Measurements from ENCODE around the gene CBLB.

Gene CBLB

DNA sequence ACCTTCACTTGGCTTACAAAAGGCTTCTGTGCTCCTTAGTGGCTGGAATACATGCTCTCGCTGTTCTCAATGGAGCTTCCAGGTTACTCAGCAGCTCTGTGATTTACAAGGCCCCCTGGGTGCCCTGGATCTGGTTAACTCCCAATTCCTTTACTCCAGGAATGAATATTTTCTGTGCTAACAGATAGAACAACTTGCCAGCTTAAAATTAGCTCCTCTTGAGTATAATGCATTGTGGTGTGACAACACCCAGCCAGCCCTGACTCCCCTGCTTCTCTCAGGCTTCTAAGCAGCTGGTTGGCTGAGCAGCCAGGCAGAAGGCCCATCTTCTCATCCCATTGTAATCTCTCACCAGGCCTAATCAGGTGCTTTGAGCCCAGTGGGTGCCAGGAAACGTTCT, 255.7 kb downstream of the CBLB start:
- no peak overlapping the region for H3K9ac ChIP-seq (ENCODE audit: low read depth, low read length)
- no peak for ATAC-seq (ENCODE audit: insufficient read depth, low read depth)
- no peaks in the 10 kb centered on the region for H3K4me1 ChIP-seq (ENCODE audit: insufficient read depth, low read length)
- DNase-seq = no peak
- no peak overlapping the region for H3K4me3 ChIP-seq (ENCODE audit: low read depth in 1 of 2, low read length in 2 of 2)
- no peak overlapping the region for H2AFZ ChIP-seq (ENCODE audit: low read depth, low read length)
- H3K36me3 ChIP-seq (ENCODE audit: insufficient read depth, low read length) = no peaks in the 10 kb centered on the region
- no peaks in the 10 kb centered on the region for H4K20me1 ChIP-seq (ENCODE audit: insufficient read depth, low read length)
- no peak overlapping the region for H3K4me2 ChIP-seq (ENCODE audit: insufficient read depth, low read length)
- H3K27ac ChIP-seq (ENCODE audit: low read length) = no peak overlapping the region
- TF ChIP-seq, protein P1, sequence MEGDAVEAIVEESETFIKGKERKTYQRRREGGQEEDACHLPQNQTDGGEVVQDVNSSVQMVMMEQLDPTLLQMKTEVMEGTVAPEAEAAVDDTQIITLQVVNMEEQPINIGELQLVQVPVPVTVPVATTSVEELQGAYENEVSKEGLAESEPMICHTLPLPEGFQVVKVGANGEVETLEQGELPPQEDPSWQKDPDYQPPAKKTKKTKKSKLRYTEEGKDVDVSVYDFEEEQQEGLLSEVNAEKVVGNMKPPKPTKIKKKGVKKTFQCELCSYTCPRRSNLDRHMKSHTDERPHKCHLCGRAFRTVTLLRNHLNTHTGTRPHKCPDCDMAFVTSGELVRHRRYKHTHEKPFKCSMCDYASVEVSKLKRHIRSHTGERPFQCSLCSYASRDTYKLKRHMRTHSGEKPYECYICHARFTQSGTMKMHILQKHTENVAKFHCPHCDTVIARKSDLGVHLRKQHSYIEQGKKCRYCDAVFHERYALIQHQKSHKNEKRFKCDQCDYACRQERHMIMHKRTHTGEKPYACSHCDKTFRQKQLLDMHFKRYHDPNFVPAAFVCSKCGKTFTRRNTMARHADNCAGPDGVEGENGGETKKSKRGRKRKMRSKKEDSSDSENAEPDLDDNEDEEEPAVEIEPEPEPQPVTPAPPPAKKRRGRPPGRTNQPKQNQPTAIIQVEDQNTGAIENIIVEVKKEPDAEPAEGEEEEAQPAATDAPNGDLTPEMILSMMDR (IDR thresholded peaks at IDR 0.05; ENCODE audit: borderline replicate concordance, extremely low read depth, low read length, poor library complexity, severe bottlenecking) = no peak
- no peak for TF ChIP-seq EZH2 (IDR thresholded peaks at IDR 0.05; ENCODE audit: borderline replicate concordance, low read depth, low read length, severe bottlenecking)
- no peaks in the 10 kb centered on the region for H3K27me3 ChIP-seq (ENCODE audit: insufficient read depth, low read length, poor library complexity)
- no peaks in the 10 kb centered on the region for H3K79me2 ChIP-seq (ENCODE audit: insufficient read depth, low read length)
- no peaks in the 10 kb centered on the region for H3K9me3 ChIP-seq (ENCODE audit: insufficient read depth, low read length, severe bottlenecking)

DNA sequence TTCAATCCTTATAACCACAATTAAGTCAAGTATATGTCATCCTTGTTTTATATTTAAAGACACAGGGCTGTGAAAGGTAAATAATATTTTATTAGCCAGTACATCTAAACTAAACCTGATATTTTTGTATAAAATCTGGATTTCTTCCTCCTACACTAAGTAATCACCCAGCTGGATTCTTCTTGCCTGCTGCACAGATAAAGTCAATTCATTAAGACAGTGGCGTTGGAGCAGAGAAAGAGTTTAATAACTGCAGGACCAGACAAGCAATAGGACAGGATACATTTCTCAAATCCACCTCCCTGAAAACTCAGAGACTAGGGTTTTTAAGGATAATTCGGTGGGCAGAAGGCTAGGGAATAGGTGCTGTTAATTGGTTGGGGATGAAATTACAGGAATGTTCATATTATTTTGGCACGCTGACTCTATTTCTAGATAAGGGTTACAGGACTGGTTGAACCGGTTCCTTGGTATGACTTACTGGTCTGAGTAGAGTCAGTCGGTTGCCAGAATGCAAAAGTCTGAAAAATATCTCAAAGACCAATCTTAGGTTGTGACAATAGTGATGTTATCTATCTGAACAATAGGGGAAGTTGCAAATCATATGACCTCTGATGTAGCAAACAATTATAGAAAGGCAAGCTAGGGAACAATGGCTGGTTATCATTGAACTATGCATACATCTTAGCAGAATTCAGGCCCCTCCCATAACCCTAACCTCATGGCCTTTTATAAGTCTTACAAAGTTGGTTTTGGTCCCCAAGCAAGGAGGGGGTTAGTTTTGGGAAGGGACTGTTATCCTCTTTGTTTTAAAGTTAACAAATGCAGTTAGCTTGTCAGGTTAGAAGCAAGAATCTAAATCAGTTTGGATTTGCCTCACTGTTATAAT, 257.3 kb downstream of the CBLB start:
- Histone ChIP-seq H3K4me1 (ENCODE audit: insufficient read depth, low read length) (no peaks in the 10 kb centered on the region), H2AFZ (ENCODE audit: low read depth, low read length) (no peak overlapping the region), H3K4me3 (ENCODE audit: low read depth in 1 of 2, low read length in 2 of 2) (no peak overlapping the region), H3K27me3 (ENCODE audit: insufficient read depth, low read length, poor library complexity) (no peaks in the 10 kb centered on the region), H3K36me3 (ENCODE audit: insufficient read depth, low read length) (no peaks in the 10 kb centered on the region), H3K79me2 (ENCODE audit: insufficient read depth, low read length) (no peaks in the 10 kb centered on the region), H3K9ac (ENCODE audit: low read depth, low read length) (no peak overlapping the region), H4K20me1 (ENCODE audit: insufficient read depth, low read length) (no peaks in the 10 kb centered on the region), H3K9me3 (ENCODE audit: insufficient read depth, low read length, severe bottlenecking) (no peaks in the 10 kb centered on the region), H3K27ac (ENCODE audit: low read length) (no peak overlapping the region), H3K4me2 (ENCODE audit: insufficient read depth, low read length) (no peak overlapping the region)
- ATAC-seq (ENCODE audit: insufficient read depth, low read depth) = no peak
- DNase-seq = no peak
- TF ChIP-seq, protein P1 (IDR thresholded peaks at IDR 0.05; ENCODE audit: borderline replicate concordance, extremely low read depth, low read length, poor library complexity, severe bottlenecking) = no peak
- no peak for TF ChIP-seq EZH2 (IDR thresholded peaks at IDR 0.05; ENCODE audit: borderline replicate concordance, low read depth, low read length, severe bottlenecking)

DNA sequence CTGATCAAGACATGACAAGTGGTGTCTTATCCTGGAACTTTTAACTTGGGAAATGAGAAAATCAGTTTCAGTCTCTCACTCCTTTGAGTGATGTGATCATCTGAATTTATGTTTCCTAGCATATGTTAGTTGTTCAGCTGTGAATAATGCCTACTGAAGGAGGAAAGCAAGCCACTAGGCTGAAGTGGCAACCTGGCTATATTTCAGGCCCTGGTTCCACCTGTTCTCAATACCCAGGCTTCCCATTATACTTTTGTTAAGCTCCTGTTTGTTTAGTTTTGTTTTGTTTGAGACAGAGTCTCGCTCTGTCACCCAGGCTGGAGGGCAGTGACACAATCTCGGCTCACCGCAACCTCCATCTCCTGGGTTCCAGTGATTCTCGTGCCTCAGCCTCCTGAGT, 258.3 kb downstream of the CBLB start:
- no peak for DNase-seq
- no peak overlapping the region for H3K4me3 ChIP-seq (ENCODE audit: low read depth in 1 of 2, low read length in 2 of 2)
- H2AFZ ChIP-seq (ENCODE audit: low read depth, low read length) = no peak overlapping the region
- H3K27me3 ChIP-seq (ENCODE audit: insufficient read depth, low read length, poor library complexity) = no peaks in the 10 kb centered on the region
- no peak overlapping the region for H3K4me2 ChIP-seq (ENCODE audit: insufficient read depth, low read length)
- H3K79me2 ChIP-seq (ENCODE audit: insufficient read depth, low read length) = no peaks in the 10 kb centered on the region
- no peak overlapping the region for H3K27ac ChIP-seq (ENCODE audit: low read length)
- no peak overlapping the region for H3K9ac ChIP-seq (ENCODE audit: low read depth, low read length)
- no peak for ATAC-seq (ENCODE audit: insufficient read depth, low read depth)
- H4K20me1 ChIP-seq (ENCODE audit: insufficient read depth, low read length) = no peaks in the 10 kb centered on the region
- TF ChIP-seq, protein P1 (IDR thresholded peaks at IDR 0.05; ENCODE audit: borderline replicate concordance, extremely low read depth, low read length, poor library complexity, severe bottlenecking) = no peak
- TF ChIP-seq EZH2 (IDR thresholded peaks at IDR 0.05; ENCODE audit: borderline replicate concordance, low read depth, low read length, severe bottlenecking) = no peak
- H3K9me3 ChIP-seq (ENCODE audit: insufficient read depth, low read length, severe bottlenecking) = no peaks in the 10 kb centered on the region
- H3K36me3 ChIP-seq (ENCODE audit: insufficient read depth, low read length) = no peaks in the 10 kb centered on the region
- H3K4me1 ChIP-seq (ENCODE audit: insufficient read depth, low read length) = no peaks in the 10 kb centered on the region
